ENCODE results near the gene AKR7A2. TPM values are rescaled to one million over a fixed set of nuclear protein-coding genes. Genes with fewer than 3 reads are reported as not detected.
A peak's percentile ranks its signal among the peaks of the same experiment; 100 is the strongest.

Gene AKR7A2
- total and polyA plus RNA-seq, 9 of the 15 experiments (the other 6 are each of a cell fraction or from before 2014, with no cell fraction given): 2.0 to 78.4 (median 49.4) TPM

DNA sequence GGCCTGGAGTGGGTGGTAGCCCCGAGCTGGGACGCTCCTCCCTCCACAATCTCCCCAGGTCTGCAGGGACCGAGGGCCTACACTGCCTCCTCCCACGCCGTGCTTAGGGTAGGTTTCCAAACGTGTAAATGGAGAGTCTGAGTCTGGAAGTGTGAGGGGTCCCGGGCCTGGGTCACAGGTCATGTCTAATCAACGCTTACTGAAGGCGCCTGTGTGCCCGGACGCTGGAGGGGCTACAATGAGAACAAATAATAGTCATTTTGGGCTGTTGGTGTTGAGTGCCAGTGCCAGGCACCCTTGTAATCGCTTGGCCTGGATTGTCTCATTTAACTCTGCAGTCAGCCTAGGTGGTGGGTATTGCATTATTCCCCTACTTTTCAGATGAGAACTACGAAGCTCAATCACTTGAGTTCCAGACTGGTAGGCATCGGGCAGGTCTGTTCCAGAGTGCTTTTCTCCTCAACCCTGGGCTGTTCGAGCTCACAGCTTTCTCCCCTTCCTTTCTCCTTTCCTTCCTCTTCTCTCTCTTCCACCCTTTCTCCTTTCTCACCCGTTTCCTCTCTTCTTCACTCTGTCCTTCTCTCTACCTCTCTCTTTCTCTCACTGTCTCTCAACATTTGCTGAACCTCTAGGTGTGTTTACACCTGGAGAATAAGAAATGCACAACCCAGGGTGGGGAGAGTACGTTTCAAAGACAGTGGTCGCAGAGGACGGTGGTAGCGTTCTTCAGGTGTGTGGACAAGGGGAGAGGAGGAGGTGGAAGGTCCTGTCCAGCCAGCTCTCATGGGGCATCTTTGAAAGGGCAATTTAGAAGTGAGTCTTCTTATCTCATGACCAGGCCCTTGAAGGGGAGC is 1.1 kb upstream of the AKR7A2 start (continued):
- TF ChIP-seq, protein P1, sequence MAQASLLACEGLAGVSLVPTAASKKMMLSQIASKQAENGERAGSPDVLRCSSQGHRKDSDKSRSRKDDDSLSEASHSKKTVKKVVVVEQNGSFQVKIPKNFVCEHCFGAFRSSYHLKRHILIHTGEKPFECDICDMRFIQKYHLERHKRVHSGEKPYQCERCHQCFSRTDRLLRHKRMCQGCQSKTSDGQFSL (CRISPR knock-in tag; IDR thresholded peaks at IDR 0.05): no peak
- TF ChIP-seq, protein P1 (tag; IDR thresholded peaks at IDR 0.05): no peak
- TF ChIP-seq RBM34 (IDR thresholded peaks at IDR 0.05; ENCODE audit: borderline replicate concordance, insufficient read depth, low read length) (no peak), ZNF696 (CRISPR knock-in tag; conservative IDR thresholded peaks at IDR 0.05) (no peak), MCM3 (IDR thresholded peaks at IDR 0.05) (no peak), XRCC4 (IDR thresholded peaks at IDR 0.05; ENCODE audit: extremely low read depth, insufficient read depth, insufficient read length) (no peak), ZSCAN29 (IDR thresholded peaks at IDR 0.05) (0 out of 2 replicates have a peak, but pooled peaks have one; percentile 4), ETS2 (tag; IDR thresholded peaks at IDR 0.05; ENCODE audit: borderline replicate concordance, poor library complexity, severe bottlenecking) (no peak), ZSCAN32 (CRISPR knock-in tag; IDR thresholded peaks at IDR 0.05) (no peak), ZNF75A (CRISPR knock-in tag; IDR thresholded peaks at IDR 0.05) (no peak), ZKSCAN3 (CRISPR knock-in tag; IDR thresholded peaks at IDR 0.05) (no peak), EP300 (IDR thresholded peaks at IDR 0.05; ENCODE audit: low read length) (no peak), MAFF (IDR thresholded peaks at IDR 0.05; ENCODE audit: low read length) (no peak), NRF1 (conservative IDR thresholded peaks at IDR 0.05 in 1 of 2, IDR thresholded peaks at IDR 0.05 in 1 of 2) (no peak; a peak in 2 of 4 replicates), ZNF57 (CRISPR knock-in tag; IDR thresholded peaks at IDR 0.05) (no peak), NBN (IDR thresholded peaks at IDR 0.05; ENCODE audit: low read depth) (peak; percentile 13; the same call in 1 of the 2 replicates), ZNF347 (CRISPR knock-in tag; IDR thresholded peaks at IDR 0.05; ENCODE audit: low read depth) (no peak)
- TF ChIP-seq, protein P2, sequence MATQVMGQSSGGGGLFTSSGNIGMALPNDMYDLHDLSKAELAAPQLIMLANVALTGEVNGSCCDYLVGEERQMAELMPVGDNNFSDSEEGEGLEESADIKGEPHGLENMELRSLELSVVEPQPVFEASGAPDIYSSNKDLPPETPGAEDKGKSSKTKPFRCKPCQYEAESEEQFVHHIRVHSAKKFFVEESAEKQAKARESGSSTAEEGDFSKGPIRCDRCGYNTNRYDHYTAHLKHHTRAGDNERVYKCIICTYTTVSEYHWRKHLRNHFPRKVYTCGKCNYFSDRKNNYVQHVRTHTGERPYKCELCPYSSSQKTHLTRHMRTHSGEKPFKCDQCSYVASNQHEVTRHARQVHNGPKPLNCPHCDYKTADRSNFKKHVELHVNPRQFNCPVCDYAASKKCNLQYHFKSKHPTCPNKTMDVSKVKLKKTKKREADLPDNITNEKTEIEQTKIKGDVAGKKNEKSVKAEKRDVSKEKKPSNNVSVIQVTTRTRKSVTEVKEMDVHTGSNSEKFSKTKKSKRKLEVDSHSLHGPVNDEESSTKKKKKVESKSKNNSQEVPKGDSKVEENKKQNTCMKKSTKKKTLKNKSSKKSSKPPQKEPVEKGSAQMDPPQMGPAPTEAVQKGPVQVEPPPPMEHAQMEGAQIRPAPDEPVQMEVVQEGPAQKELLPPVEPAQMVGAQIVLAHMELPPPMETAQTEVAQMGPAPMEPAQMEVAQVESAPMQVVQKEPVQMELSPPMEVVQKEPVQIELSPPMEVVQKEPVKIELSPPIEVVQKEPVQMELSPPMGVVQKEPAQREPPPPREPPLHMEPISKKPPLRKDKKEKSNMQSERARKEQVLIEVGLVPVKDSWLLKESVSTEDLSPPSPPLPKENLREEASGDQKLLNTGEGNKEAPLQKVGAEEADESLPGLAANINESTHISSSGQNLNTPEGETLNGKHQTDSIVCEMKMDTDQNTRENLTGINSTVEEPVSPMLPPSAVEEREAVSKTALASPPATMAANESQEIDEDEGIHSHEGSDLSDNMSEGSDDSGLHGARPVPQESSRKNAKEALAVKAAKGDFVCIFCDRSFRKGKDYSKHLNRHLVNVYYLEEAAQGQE (IDR thresholded peaks at IDR 0.05; ENCODE audit: borderline replicate concordance): peak; percentile 14; the same call in 1 of the 2 replicates
- TF ChIP-seq, protein P2 (CRISPR knock-in tag; IDR thresholded peaks at IDR 0.05; ENCODE audit: low read depth): no peak
- TF ChIP-seq, protein P3, sequence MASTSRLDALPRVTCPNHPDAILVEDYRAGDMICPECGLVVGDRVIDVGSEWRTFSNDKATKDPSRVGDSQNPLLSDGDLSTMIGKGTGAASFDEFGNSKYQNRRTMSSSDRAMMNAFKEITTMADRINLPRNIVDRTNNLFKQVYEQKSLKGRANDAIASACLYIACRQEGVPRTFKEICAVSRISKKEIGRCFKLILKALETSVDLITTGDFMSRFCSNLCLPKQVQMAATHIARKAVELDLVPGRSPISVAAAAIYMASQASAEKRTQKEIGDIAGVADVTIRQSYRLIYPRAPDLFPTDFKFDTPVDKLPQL (IDR thresholded peaks at IDR 0.05; ENCODE audit: extremely low read depth, insufficient read length): no peak

Measured in K562 (cell line).